Measurements from ENCODE around the gene EME1. TPM values are rescaled to one million over a fixed set of nuclear protein-coding genes. Genes with fewer than 3 reads are reported as not detected.

Gene EME1
- total and polyA plus RNA-seq, 2 of the 13 experiments (the other 11 are each of a cell fraction or from before 2014, with no cell fraction given), result 20.7 to 24.6 TPM

GRCh38 chr17:50425682-50426471 lies 52.8 kb downstream of the EME1 start, which contains the start of gene ACSF2 (continued):
- TF ChIP-seq MNT (IDR thresholded peaks at IDR 0.05) (no peak), MTA1 (CRISPR knock-in tag; IDR thresholded peaks at IDR 0.05; ENCODE audit: borderline replicate concordance) (peak; percentile 37; the same call in 1 of the 2 replicates), MXD3 (CRISPR knock-in tag; IDR thresholded peaks at IDR 0.05) (peak; percentile 58; the same call in 1 of the 2 replicates), SRSF9 (IDR thresholded peaks at IDR 0.05; ENCODE audit: borderline replicate concordance, insufficient read depth, low read depth, low read length, poor library complexity, severe bottlenecking) (no peak), ZNF530 (CRISPR knock-in tag; IDR thresholded peaks at IDR 0.05; ENCODE audit: low read depth) (no peak), MIXL1 (CRISPR knock-in tag; IDR thresholded peaks at IDR 0.05) (no peak), BATF2 (CRISPR knock-in tag; IDR thresholded peaks at IDR 0.05) (no peak), HOXA5 (CRISPR knock-in tag; IDR thresholded peaks at IDR 0.05) (no peak), FOXP1 (IDR thresholded peaks at IDR 0.05) (no peak), FOXP1 (CRISPR knock-in tag; IDR thresholded peaks at IDR 0.05) (no peak), KDM3A (CRISPR knock-in tag; IDR thresholded peaks at IDR 0.05; ENCODE audit: low read depth) (0 out of 2 replicates have a peak, but pooled peaks have one; percentile 40), PHF21A (CRISPR knock-in tag; IDR thresholded peaks at IDR 0.05) (0 out of 2 replicates have a peak, but pooled peaks have one; percentile 21), ZBTB44 (CRISPR knock-in tag; IDR thresholded peaks at IDR 0.05) (no peak), KLF15 (CRISPR knock-in tag; IDR thresholded peaks at IDR 0.05; ENCODE audit: borderline replicate concordance) (0 out of 2 replicates have a peak, but pooled peaks have one; percentile 35), TEAD3 (CRISPR knock-in tag; optimal IDR thresholded peaks at IDR 0.05; ENCODE audit: borderline replicate concordance) (no peak), DNMT3B (CRISPR knock-in tag; conservative IDR thresholded peaks at IDR 0.05) (no peak; the same call in 1 of the 2 replicates), ARID4A (CRISPR knock-in tag; IDR thresholded peaks at IDR 0.05; ENCODE audit: borderline replicate concordance) (peak; percentile 34; the same call in 1 of the 2 replicates), ZNF652 (CRISPR knock-in tag; IDR thresholded peaks at IDR 0.05; ENCODE audit: borderline replicate concordance, low read depth) (0 out of 2 replicates have a peak, but pooled peaks have one; percentile 27), DNMT1 (CRISPR knock-in tag; IDR thresholded peaks at IDR 0.05) (no peak), ZNF207 (IDR thresholded peaks at IDR 0.05; ENCODE audit: borderline replicate concordance) (no peak), SUZ12 (IDR thresholded peaks at IDR 0.05; ENCODE audit: low read depth, low read length) (no peak)
